HCEC 1CT (cell line): ENCODE measurements around the gene RHOA.
"Not testable (repeated sequence)": the region's sequence is repeated elsewhere in the genome, so short reads cannot be mapped to it uniquely, and the experiment has no call there.

Experiments
- DNase-seq: peaks from one replicate; pipeline ENCODE4 v3.0.0-alpha.2; 2017

The RHOA gene

GRCh38 chr3:49358884-49359225 lies 52.9 kb downstream of the RHOA start:
- peak; percentile 26 for DNase-seq

DNA sequence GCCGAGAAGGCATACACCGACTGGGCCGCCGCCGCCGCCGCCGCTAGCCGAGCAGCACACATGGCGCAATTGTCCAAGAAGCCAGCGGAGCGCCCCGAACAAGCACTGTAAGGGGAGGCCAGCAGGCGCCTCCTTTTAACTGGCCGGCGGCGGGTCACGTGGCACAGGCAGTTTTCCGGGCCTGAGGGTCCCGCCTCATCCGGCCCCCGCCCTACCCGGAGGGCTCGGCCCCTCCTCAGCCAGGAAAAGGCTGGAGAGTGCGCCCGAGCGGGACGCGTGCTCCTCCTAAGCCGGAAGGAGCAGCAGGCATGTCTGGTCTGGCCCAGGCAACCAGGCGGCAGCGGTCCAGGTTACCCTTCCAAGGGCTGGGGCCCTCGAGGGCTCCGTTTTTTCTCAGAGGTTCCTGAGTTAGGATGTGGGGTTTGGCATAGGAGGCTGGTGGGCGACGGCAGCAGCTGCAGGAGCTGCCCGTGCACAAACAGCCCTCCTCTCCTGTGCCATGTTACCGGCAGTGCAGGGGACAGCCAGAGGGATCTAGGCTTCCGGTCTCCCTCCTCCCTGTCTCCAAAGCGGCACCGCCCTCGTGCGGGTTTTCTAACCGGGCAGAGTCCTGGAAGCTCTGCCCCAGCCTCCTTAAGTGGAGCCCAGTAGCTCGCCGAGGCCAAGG lies 53.4 kb downstream of the RHOA start, which contains the start of gene GPX1:
Gene GPX1 (minus strand): TSS at position 137 of the 667 bp plus-strand sequence. CDS start 75 bp downstream, at position 62.
- DNase-seq: peak; percentile 97

- peak; percentile 93 for DNase-seq
Measured at GRCh38 chr3:49357443-49358216, 54.1 kb downstream of the RHOA start.

DNA sequence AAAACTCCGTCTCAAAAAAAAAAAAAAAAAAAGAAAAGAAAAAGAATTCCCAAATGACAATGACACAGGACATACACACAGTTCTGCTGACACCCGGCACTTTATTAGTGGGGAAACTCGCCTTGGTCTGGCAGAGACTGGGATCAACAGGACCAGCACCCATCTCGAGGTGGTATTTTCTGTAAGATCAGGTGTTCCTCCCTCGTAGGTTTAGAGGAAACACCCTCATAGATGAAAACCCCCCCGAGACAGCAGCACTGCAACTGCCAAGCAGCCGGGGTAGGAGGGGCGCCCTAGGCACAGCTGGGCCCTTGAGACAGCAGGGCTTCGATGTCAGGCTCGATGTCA lies 54.7 kb downstream of the RHOA start:
- DNase-seq: not testable (repeated sequence)

- no peak for DNase-seq
Measured at GRCh38 chr3:49352890-49353421, 58.8 kb downstream of the RHOA start.

DNA sequence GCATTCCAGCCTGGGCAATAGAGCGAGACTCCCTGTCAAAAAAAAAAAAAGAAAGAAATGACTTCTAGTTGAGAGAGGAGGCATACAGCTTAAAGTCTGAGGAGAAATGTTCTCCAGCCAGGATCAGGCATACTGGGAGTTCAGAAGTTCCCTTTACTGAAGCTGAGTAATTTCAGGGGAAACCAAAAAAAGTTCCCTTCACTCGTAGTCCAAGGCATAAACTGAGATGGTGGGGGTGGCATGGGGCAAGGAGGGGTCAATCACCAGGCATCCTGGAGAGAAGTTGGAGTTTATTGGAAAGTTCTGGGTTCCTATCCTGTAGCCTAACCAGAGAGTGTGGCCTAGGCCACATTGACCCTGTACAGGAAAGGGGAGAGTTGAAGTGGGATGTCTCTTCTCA lies 59.5 kb downstream of the RHOA start:
- DNase-seq: no peak

- peak; percentile 87 for DNase-seq
Measured at GRCh38 chr3:49351521-49352011, 60.2 kb downstream of the RHOA start.

DNA sequence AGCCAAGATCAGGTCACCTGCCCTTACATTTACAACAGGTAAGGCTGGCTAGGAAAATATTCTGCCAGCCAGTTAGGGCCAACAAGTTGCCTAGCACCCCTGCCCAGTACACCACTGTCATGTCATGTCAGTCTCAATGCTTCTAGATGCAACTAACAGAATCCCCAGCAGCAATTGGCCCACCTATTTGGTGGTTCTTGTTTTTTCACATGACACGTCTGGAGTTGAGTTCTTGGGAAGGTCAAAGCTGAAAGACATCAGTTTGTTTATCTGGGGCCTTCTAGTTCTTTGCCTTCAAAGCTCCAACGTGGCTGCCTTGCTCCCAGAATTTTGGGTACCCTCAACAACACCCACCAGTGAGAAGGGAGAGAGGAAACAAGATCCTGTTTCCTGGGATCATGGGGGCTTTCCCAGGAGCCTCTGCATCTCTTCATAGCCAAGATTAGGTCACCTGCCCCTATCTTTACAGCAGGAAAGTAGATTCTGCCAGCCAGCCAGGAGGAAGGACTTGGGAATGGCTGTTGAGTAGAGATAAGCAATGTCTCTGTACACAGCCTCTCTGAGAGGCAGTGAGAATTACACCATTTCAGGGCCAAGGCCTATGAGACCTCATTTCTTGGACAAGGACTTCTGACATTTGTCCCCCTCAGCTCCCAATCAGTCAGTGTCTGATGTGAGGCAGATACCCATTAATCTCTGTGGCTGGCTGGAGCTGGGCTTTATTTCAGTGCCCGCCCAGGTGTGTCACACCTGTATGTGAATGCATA lies 62.2 kb downstream of the RHOA start:
- no peak for DNase-seq

DNA sequence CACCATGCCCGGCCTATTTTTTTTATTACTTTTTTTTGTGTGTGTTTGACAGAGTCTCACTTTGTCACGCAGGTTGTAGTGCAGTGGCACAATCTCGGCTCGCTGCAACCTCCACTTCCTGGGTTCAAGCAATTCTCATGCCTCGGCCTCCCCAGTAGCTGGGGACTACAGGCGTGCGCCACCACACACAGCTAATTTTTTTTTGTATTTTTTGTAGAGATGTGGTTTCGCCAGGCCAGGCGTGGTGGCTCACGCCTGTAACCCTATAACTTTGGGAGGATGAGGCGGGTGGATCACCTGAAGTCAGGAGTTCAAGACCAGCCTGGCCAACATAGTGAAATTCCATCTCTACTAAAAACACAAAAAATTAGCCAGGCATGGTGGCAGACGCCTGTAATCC lies 63.4 kb downstream of the RHOA start:
- not testable (repeated sequence) for DNase-seq

GRCh38 chr3:49346797-49347251 lies 65.0 kb downstream of the RHOA start:
- DNase-seq: peak; percentile 80

DNA sequence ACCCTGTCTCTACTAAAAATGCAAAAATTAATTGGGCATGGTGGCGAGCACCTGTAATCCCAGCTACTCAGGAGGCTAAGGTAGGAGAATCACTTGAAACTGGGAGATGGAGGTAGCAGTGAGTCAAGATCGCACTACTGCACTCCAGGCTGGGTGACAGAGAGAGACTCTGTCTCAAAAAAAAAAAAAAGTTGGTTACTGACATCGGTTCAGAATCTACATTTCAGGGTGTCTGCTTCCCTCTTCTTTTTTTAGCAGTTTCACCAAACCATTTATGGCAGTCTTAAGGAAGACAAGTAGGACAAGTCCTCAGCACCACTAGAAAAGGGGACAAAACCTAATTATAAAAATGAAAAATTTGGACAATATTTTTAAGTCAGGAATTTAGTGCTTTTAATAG lies 68.6 kb downstream of the RHOA start:
- DNase-seq: no peak

GRCh38 chr3:49341996-49342395 lies 69.8 kb downstream of the RHOA start:
- DNase-seq: no peak

DNA sequence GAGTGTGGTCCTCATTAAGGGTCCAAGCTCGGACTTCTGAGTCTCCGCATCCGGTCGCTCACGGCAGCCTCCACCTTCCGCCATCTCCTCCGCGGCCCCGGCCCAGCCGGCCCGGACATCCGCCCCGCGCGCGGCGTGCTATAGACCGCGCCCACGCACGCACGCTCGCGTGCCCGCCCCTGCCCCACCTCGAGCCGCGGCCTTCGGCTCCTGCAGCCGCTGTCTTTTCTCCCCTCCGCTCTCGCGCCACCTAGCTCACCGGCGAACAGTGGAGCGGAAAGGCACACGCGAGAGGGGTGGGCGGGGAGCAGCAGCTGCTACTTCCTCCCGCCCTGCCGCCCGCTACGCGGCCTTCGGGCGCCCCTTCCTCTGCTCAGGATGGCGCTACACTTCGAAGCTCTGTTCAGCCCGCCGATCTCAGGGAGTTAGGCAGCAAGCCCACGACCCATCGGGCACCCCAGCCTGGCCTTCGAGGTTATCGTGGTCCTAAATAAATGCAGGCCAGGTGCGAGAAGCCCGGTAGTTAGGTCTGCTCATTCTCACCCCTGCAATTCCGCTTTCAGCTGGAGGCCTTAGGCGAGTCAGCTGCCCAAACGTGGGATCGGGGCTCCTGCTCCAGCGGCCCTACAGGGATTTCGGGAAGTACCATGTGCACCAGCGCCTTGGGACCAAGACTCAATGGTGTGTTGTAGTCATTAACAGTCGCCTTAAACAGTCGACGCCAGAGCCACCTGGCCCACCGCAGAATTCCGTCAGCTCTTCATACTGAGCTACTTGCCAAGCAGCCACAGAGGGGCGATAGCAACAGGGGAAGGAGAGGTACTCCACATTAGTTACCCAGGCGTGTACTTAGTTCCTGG lies 71.6 kb downstream of the RHOA start, which contains the start of gene USP4:
Gene USP4 (minus strand): TSS at position 113 of the 860 bp plus-strand sequence. CDS start 29 bp downstream, at position 84.
- peak; percentile 85 for DNase-seq

DNA sequence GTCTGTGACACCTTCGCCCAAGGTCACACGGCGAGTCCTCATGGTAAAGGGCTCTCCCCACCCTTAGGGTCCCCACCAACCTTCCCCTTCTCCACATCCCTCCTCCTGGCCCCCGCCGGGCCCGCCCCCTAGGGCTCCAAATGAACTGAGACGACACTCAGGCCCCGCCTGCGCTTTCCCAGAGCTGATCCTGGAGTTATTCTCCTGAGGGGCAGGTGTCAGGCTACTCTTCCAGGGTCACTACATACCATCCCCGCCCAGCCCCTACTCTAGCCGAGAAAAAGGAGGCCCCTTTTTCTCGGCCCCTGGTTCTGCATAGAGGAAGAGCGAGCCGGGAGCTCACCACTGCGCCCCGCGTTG lies 72.2 kb downstream of the RHOA start:
- no peak for DNase-seq

GRCh38 chr3:49333916-49334633 lies 77.7 kb downstream of the RHOA start:
- no peak for DNase-seq

DNA sequence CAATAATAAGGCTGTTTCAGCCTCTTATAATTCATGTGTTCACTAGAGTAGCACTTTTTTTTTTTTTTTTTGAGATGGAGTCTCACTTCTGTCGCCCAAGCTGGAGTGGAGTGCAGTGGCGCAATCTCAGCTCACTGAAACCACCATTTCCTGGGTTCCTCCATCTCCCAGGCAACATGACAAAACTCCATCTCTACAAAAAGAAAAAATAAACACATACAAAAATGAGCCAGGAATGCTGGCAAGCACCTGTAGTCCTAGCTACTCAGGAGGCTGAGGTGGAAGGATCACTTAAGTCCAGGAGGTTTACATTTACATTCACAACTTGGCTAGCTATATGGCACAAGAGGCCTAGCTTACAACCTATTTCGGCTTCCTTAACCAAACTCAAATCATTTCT lies 78.7 kb downstream of the RHOA start:
- no peak for DNase-seq

GRCh38 chr3:49329186-49329585 lies 82.6 kb downstream of the RHOA start:
- DNase-seq: no peak

GRCh38 chr3:49328350-49328749 lies 83.4 kb downstream of the RHOA start:
- DNase-seq: not testable (repeated sequence)

DNA sequence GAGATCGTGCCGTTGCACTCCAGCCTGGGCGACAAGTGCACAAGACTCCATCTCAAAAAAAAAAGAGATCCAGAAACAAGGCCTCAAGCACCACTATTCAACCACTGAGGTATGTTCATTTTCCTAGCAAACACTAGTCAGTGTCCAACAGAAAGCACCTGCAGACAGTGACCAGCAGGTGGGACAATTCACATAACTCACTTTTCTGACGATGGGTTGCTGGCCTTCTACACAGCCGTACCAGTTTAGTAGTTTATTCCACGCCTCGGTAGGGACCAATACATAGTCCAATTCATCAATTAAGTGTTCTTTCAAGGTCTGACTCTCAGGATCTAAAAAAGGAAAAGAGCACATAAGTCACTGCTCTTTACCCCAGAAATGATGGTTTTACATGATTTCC lies 84.3 kb downstream of the RHOA start:
- no peak for DNase-seq

DNA sequence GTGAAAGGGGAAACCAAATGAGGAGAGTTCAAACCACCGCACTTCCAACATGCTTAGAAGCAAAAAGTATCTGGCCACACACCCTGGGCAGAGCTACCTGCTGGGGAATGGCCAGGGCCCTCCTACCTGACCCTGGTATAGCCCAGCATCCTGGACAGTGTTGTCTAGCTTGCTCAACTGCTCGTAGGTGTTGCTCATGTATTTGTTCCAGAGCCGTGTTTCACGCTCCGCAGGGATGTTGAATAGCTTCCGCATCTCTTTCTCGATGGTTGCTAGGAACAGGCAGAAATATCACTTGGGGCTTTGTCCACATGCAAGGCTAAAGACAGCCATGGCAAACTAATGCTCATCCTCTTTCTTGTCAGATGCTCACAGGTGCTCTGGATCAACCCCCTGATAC lies 87.0 kb downstream of the RHOA start:
- DNase-seq: no peak

GRCh38 chr3:49316696-49317457 lies 94.9 kb downstream of the RHOA start:
- DNase-seq: no peak
